ENCODE results near the gene CDC42SE2.

CDC42SE2 gene

GRCh38 chr5:131242728-131243255, 21.1 kb upstream of the CDC42SE2 start:
- Histone ChIP-seq H2AFZ (ENCODE audit: low read depth, low read length, severe bottlenecking) (no peak overlapping the region), H3K27ac (ENCODE audit: low read depth, low read length) (no peak overlapping the region), H3F3A (ENCODE audit: insufficient read depth) (no peaks in the 10 kb centered on the region), H3K9me2 (replicated peaks; ENCODE audit: insufficient read depth, low read length) (no peaks in the 10 kb centered on the region), H3K79me2 (ENCODE audit: insufficient read depth, low read length) (no peaks in the 10 kb centered on the region), H3K4me2 (ENCODE audit: low read depth, low read length, poor library complexity, severe bottlenecking) (no peak overlapping the region), H3K9ac (ENCODE audit: low read length) (no peak overlapping the region), H3K36me3 (ENCODE audit: low read length) (peaks cover 12% of the 10 kb centered on the region; the same call in 1 of the 2 replicates), H4K20me1 (ENCODE audit: low read depth, low read length) (no peaks in the 10 kb centered on the region), H3K9me3 (ENCODE audit: insufficient read depth, low read length) (no peaks in the 10 kb centered on the region), H3K4me3 (ENCODE audit: insufficient read depth, low read length, poor library complexity, severe bottlenecking) (no peak overlapping the region), H3K27me3 (ENCODE audit: low read length) (no peaks in the 10 kb centered on the region)
- TF ChIP-seq EZH2phosphoT487 (conservative IDR thresholded peaks at IDR 0.05; ENCODE audit: low read length) = no peak
- TF ChIP-seq CTCF (IDR thresholded peaks at IDR 0.05; ENCODE audit: insufficient read depth, low read length, poor library complexity, severe bottlenecking) = no peak

GRCh38 chr5:131245312-131245711, 18.5 kb upstream of the CDC42SE2 start:
- peaks cover 3% of the 10 kb centered on the region; the same call in 1 of the 2 replicates for H3F3A ChIP-seq (ENCODE audit: insufficient read depth)
- no peak overlapping the region for H2AFZ ChIP-seq (ENCODE audit: low read depth, low read length, severe bottlenecking)
- no peak overlapping the region for H3K4me2 ChIP-seq (ENCODE audit: low read depth, low read length, poor library complexity, severe bottlenecking)
- H3K4me3 ChIP-seq (ENCODE audit: insufficient read depth, low read length, poor library complexity, severe bottlenecking) = no peak overlapping the region
- no peak overlapping the region for H3K9ac ChIP-seq (ENCODE audit: low read length)
- no peaks in the 10 kb centered on the region for H3K9me3 ChIP-seq (ENCODE audit: insufficient read depth, low read length)
- H3K36me3 ChIP-seq (ENCODE audit: low read length) = peaks cover 12% of the 10 kb centered on the region; the same call in 1 of the 2 replicates
- TF ChIP-seq CTCF (IDR thresholded peaks at IDR 0.05; ENCODE audit: insufficient read depth, low read length, poor library complexity, severe bottlenecking) (no peak), EZH2phosphoT487 (conservative IDR thresholded peaks at IDR 0.05; ENCODE audit: low read length) (no peak)
- H3K79me2 ChIP-seq (ENCODE audit: insufficient read depth, low read length) = no peaks in the 10 kb centered on the region
- no peaks in the 10 kb centered on the region for H4K20me1 ChIP-seq (ENCODE audit: low read depth, low read length)
- H3K27ac ChIP-seq (ENCODE audit: low read depth, low read length) = no peak overlapping the region
- no peaks in the 10 kb centered on the region for H3K27me3 ChIP-seq (ENCODE audit: low read length)
- H3K9me2 ChIP-seq (replicated peaks; ENCODE audit: insufficient read depth, low read length) = no peaks in the 10 kb centered on the region

GRCh38 chr5:131245948-131246347, 17.9 kb upstream of the CDC42SE2 start:
- H3K4me3 ChIP-seq (ENCODE audit: insufficient read depth, low read length, poor library complexity, severe bottlenecking) = no peak overlapping the region
- H3K9me3 ChIP-seq (ENCODE audit: insufficient read depth, low read length) = no peaks in the 10 kb centered on the region
- peaks cover 8% of the 10 kb centered on the region; the same call in 1 of the 2 replicates for H3F3A ChIP-seq (ENCODE audit: insufficient read depth)
- H2AFZ ChIP-seq (ENCODE audit: low read depth, low read length, severe bottlenecking) = no peak overlapping the region
- peaks cover 12% of the 10 kb centered on the region; the same call in 1 of the 2 replicates for H3K36me3 ChIP-seq (ENCODE audit: low read length)
- H3K4me2 ChIP-seq (ENCODE audit: low read depth, low read length, poor library complexity, severe bottlenecking) = no peak overlapping the region
- H3K9me2 ChIP-seq (replicated peaks; ENCODE audit: insufficient read depth, low read length) = no peaks in the 10 kb centered on the region
- H3K79me2 ChIP-seq (ENCODE audit: insufficient read depth, low read length) = no peaks in the 10 kb centered on the region
- no peak overlapping the region for H3K27ac ChIP-seq (ENCODE audit: low read depth, low read length)
- no peaks in the 10 kb centered on the region for H3K27me3 ChIP-seq (ENCODE audit: low read length)
- H3K9ac ChIP-seq (ENCODE audit: low read length) = no peak overlapping the region
- TF ChIP-seq CTCF (IDR thresholded peaks at IDR 0.05; ENCODE audit: insufficient read depth, low read length, poor library complexity, severe bottlenecking) = no peak
- TF ChIP-seq EZH2phosphoT487 (conservative IDR thresholded peaks at IDR 0.05; ENCODE audit: low read length) = no peak
- no peaks in the 10 kb centered on the region for H4K20me1 ChIP-seq (ENCODE audit: low read depth, low read length)
